ENCODE data around the gene WDTC1. TPM values are rescaled to one million over a fixed set of nuclear protein-coding genes. Genes with fewer than 3 reads are reported as not detected.

The WDTC1 gene
- total and polyA plus RNA-seq, 2 donors (not counting 1 experiment from before 2014, with no cell fraction given) = 32.5 to 69.1 TPM

- no peak for DNase-seq
- H3K27me3 ChIP-seq (replicated peaks in 1 of 4; ENCODE audit: control extremely low read depth in 1 of 4, control insufficient read depth in 3 of 4, insufficient read depth in 4 of 4, low read length in 3 of 4) = no peaks in the 10 kb centered on the region
- peak overlapping the region; percentile 59 for H3K9ac ChIP-seq (ENCODE audit: low read length)
- H3K4me3 ChIP-seq (ENCODE audit: control extremely low read depth in 1 of 5, extremely low read depth in 1 of 5, insufficient read depth in 1 of 5, low read depth in 2 of 5, low read length in 4 of 5) = peak overlapping the region in 4 of 5 experiments; percentile 23 to 75 (median 59)
- CTCF ChIA-PET = interaction anchor here (1.1 to 1.7 kb wide), 3 partner anchors 11 to 121 kb away, joined by 4 to 5 read pairs (median 5); no protein-coding TSS in a partner anchor
- H3K9me3 ChIP-seq (ENCODE audit: control extremely low read depth in 1 of 3, control insufficient read depth in 2 of 3, insufficient read depth in 1 of 3, low read length in 2 of 3) = no peaks in the 10 kb centered on the region
- no peak for ATAC-seq (ENCODE audit: low read depth)
- POLR2A ChIA-PET = interaction anchor here (0.5 to 1.3 kb wide), 3 partner anchors 21 to 88 kb away, joined by 3 to 4 read pairs (median 4); partner anchors contain the start of gene SLC9A1
- peaks cover 18 to 26% of the 10 kb centered on the region in 2 donors for H3K4me1 ChIP-seq (ENCODE audit: control insufficient read depth in 2 of 2, insufficient read depth in 2 of 2, low read length in 2 of 2)
- intact Hi-C loops (cut with micrococcal nuclease) = loop anchor here (1.0 to 10.0 kb wide), 8 partner anchors 17 to 257 kb away; partner anchors contain the start of genes GPR3, SLC9A1, TMEM222 and WASF2
- H3K36me3 ChIP-seq (replicated peaks in 1 of 2; ENCODE audit: control extremely low read depth in 1 of 2, control insufficient read depth in 1 of 2, extremely low read depth in 1 of 2, insufficient read depth in 2 of 2, low read length in 1 of 2) = no peaks in the 10 kb centered on the region
- H2AFZ ChIP-seq (ENCODE audit: insufficient read depth, low read depth, low read length, poor library complexity, severe bottlenecking) = peak overlapping the region; percentile 73
- H3K4me3 Mint-ChIP-seq = peak overlapping the region; percentile 97
- H4K20me1 ChIP-seq (ENCODE audit: control insufficient read depth, insufficient read depth, low read length, poor library complexity, severe bottlenecking) = peaks cover 9% of the 10 kb centered on the region
- peaks cover 33% of the 10 kb centered on the region for H3K4me1 Mint-ChIP-seq
- no peaks in the 10 kb centered on the region for H3K9me3 Mint-ChIP-seq (ENCODE audit: insufficient read depth)
- H3K27ac Mint-ChIP-seq = peak overlapping the region; percentile 98
- peaks cover 39% of the 10 kb centered on the region for H3K79me2 ChIP-seq (ENCODE audit: control insufficient read depth, insufficient read depth, low read length)
- WGBS (ENCODE audit: insufficient coverage) = 67% methylated on average over 9 of the region's 9 CpGs
- no peak for TF ChIP-seq EZH2 (IDR thresholded peaks at IDR 0.05; ENCODE audit: borderline replicate concordance, insufficient read depth, low read depth, low read length, poor library complexity, severe bottlenecking)
- TF ChIP-seq CTCF (IDR thresholded peaks at IDR 0.05) = no peak
- H3K27ac ChIP-seq (ENCODE audit: low read length in 2 of 2) = peak overlapping the region; percentile 35 to 63
- H3K4me2 ChIP-seq (replicated peaks; ENCODE audit: low read depth, low read length, poor library complexity, severe bottlenecking) = peak overlapping the region; percentile 85
- no peaks in the 10 kb centered on the region for H3K27me3 Mint-ChIP-seq
Measured at GRCh38 chr1:27233667-27234048, 774 bp upstream of the WDTC1 start.

DNA sequence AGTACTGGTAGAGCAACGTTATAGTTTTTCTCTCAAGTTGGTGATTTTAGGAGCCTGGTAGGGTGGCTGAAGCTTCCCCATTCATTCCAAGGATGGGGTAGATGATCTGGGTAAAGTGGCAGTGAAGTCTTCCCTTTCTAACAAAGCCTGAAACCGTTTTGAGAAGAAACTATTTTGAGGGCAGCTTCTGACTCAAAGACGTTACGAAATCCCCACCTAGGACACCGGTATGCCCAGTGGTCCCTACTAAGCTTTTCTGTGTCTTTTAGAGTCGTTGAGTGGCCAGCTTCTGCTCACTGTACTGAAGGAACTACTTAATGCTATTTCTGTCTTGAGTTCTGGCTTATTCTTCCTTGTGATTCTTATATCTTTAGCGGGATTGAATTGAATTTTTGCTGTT, 1.4 kb downstream of the WDTC1 start:
- Histone ChIP-seq H3K9me3 (ENCODE audit: control extremely low read depth in 1 of 3, control insufficient read depth in 2 of 3, insufficient read depth in 1 of 3, low read length in 2 of 3) (no peaks in the 10 kb centered on the region), H3K4me3 (ENCODE audit: control extremely low read depth in 1 of 5, extremely low read depth in 1 of 5, insufficient read depth in 1 of 5, low read depth in 2 of 5, low read length in 4 of 5) (peak overlapping the region; percentile 58 to 77 (median 75)), H3K79me2 (ENCODE audit: control insufficient read depth, insufficient read depth, low read length) (peaks cover 61% of the 10 kb centered on the region), H3K27ac (ENCODE audit: low read length in 2 of 2) (peak overlapping the region; percentile 33 to 83), H3K4me1 (ENCODE audit: control insufficient read depth in 2 of 2, insufficient read depth in 2 of 2, low read length in 2 of 2) (peaks cover 18 to 26% of the 10 kb centered on the region in 2 donors), H3K36me3 (replicated peaks in 1 of 2; ENCODE audit: control extremely low read depth in 1 of 2, control insufficient read depth in 1 of 2, extremely low read depth in 1 of 2, insufficient read depth in 2 of 2, low read length in 1 of 2) (no peaks in the 10 kb centered on the region), H3K27me3 (replicated peaks in 1 of 4; ENCODE audit: control extremely low read depth in 1 of 4, control insufficient read depth in 3 of 4, insufficient read depth in 4 of 4, low read length in 3 of 4) (no peaks in the 10 kb centered on the region), H2AFZ (ENCODE audit: insufficient read depth, low read depth, low read length, poor library complexity, severe bottlenecking) (peak overlapping the region; percentile 73), H3K4me2 (replicated peaks; ENCODE audit: low read depth, low read length, poor library complexity, severe bottlenecking) (peak overlapping the region; percentile 85), H3K9ac (ENCODE audit: low read length) (peak overlapping the region; percentile 81), H4K20me1 (ENCODE audit: control insufficient read depth, insufficient read depth, low read length, poor library complexity, severe bottlenecking) (peaks cover 26% of the 10 kb centered on the region)
- ATAC-seq (ENCODE audit: low read depth) (no peak), DNase-seq (peak; percentile 13)
- Mint-ChIP-seq H3K9me3 (ENCODE audit: insufficient read depth) (no peaks in the 10 kb centered on the region), H3K27me3 (no peaks in the 10 kb centered on the region), H3K27ac (peak overlapping the region; percentile 91), H3K4me3 (peak overlapping the region; percentile 93), H3K4me1 (peaks cover 34% of the 10 kb centered on the region)
- WGBS (ENCODE audit: insufficient coverage) = 51% methylated on average over 5 of the region's 7 CpGs
- intact Hi-C loops (cut with micrococcal nuclease) = loop anchor here (2.0 to 10.0 kb wide), 4 partner anchors 15 to 159 kb away; partner anchors contain the start of gene GPR3
- CTCF ChIA-PET = interaction anchor here (1.8 to 2.4 kb wide), 3 partner anchors 16 to 136 kb away, joined by 4 to 10 read pairs (median 7); no protein-coding TSS in a partner anchor
- TF ChIP-seq EZH2 (IDR thresholded peaks at IDR 0.05; ENCODE audit: borderline replicate concordance, insufficient read depth, low read depth, low read length, poor library complexity, severe bottlenecking) (no peak), CTCF (IDR thresholded peaks at IDR 0.05) (no peak)
- POLR2A ChIA-PET = interaction anchor here (0.6 to 1.8 kb wide), 2 partner anchors 48 to 105 kb away, joined by 5 read pairs; no protein-coding TSS in a partner anchor

All from B cell (primary cell).